CMK (cell line): ENCODE measurements around the gene PCDHB8.
"Not testable (repeated sequence)": the region's sequence is repeated elsewhere in the genome, so short reads cannot be mapped to it uniquely, and the experiment has no call there.

ENCODE experiments used
- DNase-seq: peaks from one replicate; pipeline ENCODE4 v3.0.0-alpha.2; 2010; ENCODE audit warnings: low read depth

PCDHB8 gene

DNA sequence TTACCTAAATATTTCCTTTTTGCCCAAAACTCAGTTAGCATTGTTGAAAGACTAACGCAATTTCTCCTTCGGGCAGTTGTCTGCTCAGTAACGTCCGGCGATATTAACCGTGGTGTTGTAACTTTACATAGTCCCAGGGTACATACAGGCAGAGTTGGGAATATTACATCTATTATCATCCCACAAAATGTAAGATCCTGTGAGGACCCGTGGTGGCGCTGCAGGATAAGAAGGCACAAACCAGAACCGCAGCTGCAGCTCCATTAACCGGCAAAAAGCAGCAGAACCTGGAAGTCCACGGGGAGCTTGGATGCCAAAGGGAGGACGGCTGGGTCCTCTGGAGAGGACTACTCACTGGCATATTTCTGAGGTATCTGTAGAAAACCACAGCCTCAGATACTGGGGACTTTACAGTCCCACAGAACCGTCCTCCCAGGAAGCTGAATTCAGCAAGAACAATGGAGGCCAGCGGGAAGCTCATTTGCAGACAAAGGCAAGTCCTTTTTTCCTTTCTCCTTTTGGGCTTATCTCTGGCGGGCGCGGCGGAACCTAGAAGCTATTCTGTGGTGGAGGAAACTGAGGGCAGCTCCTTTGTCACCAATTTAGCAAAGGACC lies at the start of gene PCDHB8:
PCDHB8 (plus strand) TSS at position 214 of the 615 bp plus-strand sequence; CDS start at position 459, 245 bp downstream.
- DNase-seq, result not testable (repeated sequence)

- DNase-seq, result no peak
Observed at GRCh38 chr5:141135030-141135717, 42.4 kb upstream of the PCDHB8 start, which contains the start of gene PCDHB5. PCDHB5 (plus strand) TSS chr5:141135206; CDS start chr5:141135435, 229 bp downstream.

- DNase-seq, result no peak
Observed at GRCh38 chr5:141135718-141136266, 41.8 kb upstream of the PCDHB8 start.

DNA sequence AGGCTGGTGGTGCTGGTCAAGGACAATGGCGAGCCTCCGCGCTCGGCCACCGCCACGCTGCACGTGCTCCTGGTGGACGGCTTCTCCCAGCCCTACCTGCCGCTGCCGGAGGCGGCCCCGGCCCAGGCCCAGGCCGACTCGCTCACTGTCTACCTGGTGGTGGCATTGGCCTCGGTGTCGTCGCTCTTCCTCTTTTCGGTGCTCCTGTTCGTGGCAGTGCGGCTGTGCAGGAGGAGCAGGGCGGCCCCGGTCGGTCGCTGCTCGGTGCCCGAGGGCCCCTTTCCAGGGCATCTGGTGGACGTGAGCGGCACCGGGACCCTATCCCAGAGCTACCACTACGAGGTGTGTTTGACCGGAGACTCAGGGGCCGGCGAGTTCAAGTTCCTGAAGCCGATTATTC lies 40.2 kb upstream of the PCDHB8 start:
- not testable (repeated sequence) for DNase-seq

DNA sequence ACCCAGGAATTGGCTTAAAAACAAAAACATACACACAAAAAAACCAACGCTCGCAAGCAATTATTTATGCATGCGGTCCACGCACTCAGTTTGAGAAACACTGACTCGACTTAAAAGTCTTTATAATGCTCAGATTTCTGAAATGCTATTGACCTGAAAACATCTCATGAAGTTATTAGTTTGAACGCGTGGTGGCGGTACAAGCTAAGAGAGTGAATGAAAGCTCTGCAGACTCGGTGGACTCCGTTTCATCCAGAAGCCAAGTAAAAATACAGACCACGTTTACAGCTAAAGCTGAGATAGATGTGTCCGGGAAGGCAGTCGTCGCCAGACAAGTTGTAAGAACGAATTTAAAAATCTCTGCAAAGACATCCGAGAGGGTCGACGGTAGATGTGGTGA lies 27.8 kb upstream of the PCDHB8 start, which contains the start of gene PCDHB6:
PCDHB6 (plus strand) TSS at position 246 of the 400 bp plus-strand sequence. CDS start 201 bp downstream, outside the sequence.
- DNase-seq, result no peak

DNA sequence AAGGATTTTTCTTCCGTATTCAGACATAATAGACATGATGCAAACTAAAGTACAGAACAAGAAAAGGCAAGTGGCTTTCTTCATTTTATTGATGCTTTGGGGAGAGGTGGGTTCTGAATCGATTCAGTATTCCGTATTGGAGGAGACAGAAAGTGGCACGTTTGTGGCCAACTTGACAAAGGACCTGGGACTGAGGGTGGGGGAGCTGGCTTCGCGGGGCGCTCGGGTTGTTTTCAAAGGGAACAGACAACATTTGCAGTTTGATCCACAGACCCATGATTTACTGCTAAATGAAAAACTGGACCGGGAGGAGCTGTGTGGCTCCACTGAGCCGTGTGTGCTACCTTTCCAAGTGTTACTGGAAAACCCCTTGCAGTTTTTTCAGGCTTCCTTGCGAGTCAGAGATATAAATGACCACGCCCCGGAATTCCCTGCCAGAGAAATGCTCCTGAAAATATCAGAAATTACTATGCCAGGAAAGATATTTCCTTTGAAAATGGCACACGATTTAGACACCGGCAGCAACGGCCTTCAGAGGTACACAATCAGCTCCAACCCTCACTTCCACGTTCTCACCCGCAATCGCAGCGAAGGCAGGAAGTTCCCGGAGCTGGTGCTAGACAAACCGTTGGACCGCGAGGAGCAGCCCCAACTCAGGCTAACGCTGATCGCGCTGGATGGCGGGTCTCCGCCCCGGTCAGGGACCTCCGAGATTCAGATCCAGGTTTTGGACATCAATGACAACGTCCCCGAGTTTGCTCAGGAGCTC lies 27.2 kb upstream of the PCDHB8 start:
- DNase-seq, result no peak

DNA sequence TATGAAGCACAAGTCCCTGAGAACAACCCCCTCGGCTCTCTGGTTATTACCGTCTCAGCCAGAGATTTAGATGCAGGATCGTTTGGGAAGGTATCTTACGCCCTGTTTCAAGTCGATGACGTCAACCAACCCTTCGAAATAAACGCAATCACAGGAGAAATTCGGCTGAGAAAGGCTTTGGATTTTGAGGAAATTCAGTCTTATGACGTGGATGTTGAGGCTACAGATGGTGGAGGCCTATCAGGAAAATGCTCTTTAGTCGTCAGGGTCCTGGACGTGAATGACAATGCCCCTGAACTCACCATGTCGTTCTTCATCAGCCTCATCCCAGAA lies 26.6 kb upstream of the PCDHB8 start:
- DNase-seq, result no peak

DNA sequence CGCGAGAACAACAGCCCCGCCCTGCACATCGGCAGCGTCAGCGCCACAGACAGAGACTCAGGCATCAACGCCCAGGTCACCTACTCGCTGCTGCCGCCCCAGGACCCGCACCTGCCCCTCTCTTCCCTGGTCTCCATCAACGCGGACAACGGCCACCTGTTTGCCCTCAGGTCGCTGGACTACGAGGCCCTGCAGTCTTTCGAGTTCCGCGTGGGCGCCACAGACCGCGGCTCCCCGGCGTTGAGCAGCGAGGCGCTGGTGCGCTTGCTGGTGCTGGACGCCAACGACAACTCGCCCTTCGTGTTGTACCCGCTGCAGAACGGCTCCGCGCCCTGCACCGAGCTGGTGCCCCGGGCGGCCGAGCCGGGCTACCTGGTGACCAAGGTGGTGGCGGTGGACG lies 26.0 kb upstream of the PCDHB8 start:
- DNase-seq, result not testable (repeated sequence)

DNA sequence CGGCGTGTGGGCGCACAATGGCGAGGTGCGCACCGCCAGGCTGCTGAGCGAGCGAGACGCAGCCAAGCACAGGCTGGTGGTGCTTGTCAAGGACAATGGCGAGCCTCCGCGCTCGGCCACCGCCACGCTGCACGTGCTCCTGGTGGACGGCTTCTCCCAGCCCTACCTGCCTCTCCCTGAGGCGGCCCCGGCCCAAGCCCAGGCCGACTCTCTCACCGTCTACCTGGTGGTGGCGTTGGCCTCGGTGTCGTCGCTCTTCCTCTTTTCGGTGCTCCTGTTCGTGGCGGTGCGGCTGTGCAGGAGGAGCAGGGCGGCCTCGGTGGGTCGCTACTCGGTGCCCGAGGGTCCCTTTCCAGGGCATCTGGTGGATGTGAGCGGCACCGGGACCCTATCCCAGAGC lies 25.5 kb upstream of the PCDHB8 start:
- not testable (repeated sequence) for DNase-seq

DNA sequence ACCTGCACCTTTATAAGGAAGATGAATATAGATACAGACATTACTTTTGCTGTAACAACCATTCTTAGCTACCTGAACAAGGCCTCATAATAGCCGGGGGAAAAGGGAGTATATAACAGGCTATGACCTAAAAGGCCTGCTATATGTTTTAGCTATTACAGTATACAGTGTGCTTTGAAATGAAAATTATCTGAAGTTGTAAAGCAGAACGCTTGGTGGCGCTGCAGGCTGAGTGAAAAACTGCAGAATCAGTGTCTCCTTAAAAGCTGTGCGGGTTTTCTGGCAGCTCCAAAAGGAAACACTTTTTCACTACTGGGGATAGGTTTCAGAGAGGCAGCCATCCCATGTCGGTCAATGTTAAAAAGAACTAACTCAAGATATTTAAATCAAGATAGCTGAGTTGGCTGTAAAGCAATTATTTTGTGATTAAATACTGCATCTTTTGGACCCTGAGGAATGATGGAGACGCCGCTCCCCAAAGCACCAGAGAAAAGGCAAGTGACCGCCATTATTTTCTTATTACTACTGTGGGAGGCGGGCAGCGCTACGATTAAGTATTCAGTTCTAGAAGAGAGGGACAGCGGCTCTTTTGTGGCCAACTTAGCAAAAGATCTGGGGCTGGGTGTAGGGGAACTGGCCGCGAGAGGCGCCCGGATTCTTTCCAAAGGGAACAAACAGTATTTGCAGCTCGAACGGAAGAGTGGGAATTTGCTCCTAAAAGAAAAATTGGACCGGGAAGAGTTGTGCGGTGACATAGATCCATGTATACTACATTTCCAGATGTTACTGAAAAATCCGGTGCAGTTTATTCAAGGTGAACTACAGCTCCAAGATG lies 21.8 kb upstream of the PCDHB8 start:
- DNase-seq, result no peak

DNA sequence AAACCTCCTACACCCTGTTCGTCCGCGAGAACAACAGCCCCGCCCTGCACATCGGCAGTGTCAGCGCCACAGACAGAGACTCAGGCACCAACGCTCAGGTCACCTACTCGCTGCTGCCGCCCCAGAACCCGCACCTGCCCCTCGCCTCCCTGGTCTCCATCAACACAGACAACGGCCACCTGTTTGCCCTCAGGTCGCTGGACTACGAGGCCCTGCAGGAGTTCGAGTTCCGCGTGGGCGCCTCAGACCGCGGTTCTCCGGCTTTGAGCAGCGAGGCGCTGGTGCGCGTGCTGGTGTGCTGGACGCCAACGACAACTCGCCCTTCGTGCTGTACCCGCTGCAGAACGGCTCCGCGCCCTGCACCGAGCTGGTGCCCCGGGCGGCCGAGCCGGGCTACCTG lies 20.2 kb upstream of the PCDHB8 start:
- DNase-seq, result not testable (repeated sequence)

DNA sequence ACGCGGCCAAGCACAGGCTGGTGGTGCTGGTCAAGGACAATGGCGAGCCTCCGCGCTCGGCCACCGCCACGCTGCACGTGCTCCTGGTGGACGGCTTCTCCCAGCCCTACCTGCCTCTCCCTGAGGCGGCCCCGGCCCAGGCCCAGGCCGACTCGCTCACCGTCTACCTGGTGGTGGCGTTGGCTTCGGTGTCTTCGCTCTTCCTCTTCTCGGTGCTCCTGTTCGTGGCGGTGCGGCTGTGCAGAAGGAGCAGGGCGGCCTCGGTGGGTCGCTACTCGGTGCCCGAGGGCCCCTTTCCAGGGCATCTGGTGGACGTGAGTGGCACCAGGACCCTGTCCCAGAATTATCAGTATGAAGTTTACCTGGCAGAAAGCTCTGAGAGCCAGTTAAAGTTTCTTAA lies 19.7 kb upstream of the PCDHB8 start:
- not testable (repeated sequence) for DNase-seq

GRCh38 chr5:141172381-141173204 lies 5.0 kb upstream of the PCDHB8 start, which contains the start of gene PCDHB7:
PCDHB7 (plus strand) TSS chr5:141172644; CDS start chr5:141172836, 192 bp downstream.
- DNase-seq, result no peak

- DNase-seq, result not testable (repeated sequence)
Observed at GRCh38 chr5:141174291-141175104, 3.1 kb upstream of the PCDHB8 start.

DNA sequence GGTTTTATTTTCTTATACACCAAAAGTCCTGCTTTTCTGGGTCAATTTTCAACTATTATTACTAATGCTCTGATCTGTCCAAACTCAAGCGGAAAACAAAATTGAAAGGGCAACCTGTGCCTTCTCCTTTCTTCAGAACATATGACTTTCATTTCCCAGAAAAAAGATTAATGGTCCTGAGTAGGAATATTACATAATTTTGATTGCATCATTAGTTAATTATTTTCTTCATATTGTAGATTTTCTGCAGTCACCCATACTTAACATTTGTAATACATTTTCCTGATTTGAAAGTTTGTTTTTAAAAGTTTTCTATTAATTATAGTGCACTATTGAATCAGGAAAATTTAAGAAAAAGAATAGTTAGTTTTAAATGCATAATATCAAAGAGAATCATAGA lies 1.7 kb upstream of the PCDHB8 start:
- no peak for DNase-seq

GRCh38 chr5:141179371-141179770 lies 1.8 kb downstream of the PCDHB8 start:
- not testable (repeated sequence) for DNase-seq

DNA sequence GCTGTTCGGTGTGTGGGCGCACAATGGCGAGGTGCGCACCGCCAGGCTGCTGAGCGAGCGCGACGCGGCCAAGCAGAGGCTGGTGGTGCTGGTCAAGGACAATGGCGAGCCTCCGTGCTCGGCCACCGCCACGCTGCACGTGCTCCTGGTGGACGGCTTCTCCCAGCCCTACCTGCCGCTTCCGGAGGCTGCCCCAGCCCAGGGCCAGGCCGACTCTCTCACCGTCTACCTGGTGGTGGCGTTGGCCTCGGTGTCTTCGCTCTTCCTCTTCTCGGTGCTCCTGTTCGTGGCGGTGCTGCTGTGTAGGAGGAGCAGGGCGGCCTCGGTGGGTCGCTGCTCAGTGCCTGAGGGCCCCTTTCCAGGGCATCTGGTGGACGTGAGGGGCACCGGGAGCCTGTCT lies 2.3 kb downstream of the PCDHB8 start:
- DNase-seq, result not testable (repeated sequence)

DNA sequence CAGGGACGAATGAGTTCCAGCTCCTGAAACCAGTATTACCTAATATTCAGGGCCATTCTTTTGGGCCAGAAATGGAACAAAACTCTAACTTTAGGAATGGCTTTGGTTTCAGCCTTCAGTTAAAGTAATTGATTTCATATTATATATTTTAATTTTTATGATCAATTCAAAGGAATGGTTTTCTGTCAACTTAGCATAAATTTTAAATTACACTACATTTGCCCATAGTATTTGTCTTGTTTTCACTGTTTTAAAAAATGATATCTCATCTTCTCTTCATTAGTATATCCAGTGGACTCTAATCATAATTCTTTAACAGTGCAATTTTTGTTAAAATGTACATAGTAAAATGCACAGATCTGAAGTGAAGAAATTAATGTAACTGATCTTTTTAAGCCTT lies 2.7 kb downstream of the PCDHB8 start:
- DNase-seq, result no peak

DNA sequence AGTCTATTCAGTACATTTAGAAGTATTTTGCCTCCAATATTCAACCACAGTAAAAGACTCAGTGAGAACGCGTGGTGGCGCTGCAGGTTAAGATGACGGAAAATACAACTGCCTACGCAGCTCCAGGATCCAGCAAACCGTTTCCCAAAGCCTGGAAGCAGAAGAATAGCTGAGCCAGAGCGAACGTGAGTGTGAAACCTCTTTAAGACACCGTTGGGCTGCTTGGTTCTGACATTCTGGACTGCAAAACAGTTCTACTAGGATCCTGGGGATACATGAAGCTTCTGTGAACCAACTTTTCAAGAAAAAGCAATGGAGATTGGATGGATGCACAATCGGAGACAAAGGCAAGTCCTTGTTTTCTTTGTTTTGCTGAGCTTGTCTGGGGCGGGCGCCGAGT lies 4.7 kb downstream of the PCDHB8 start, which contains the start of gene PCDHB16:
PCDHB16 (plus strand) TSS at position 140 of the 400 bp plus-strand sequence; CDS start at position 313, 173 bp downstream.
- no peak for DNase-seq
